Suprapubic skin (tissue), 3 donors: ENCODE measurements around the gene LRRC55.

ENCODE experiments used
- CTCF ChIP-seq, 2 donors: fragments of 200-600 bp in 1 of 2; fragments of 450-650 bp in 1 of 2; sonication (generic) in 1 of 2; IDR thresholded peaks; one replicate each; pipeline ENCODE4 v1.5.1; 2016 to 2019; ENCODE audit warnings: antibody characterized with exemption in 2 of 2, mild to moderate bottlenecking in 1 of 2, moderate library complexity in 1 of 2
- POLR2A ChIP-seq, 2 donors: fragments of 450-650 bp; IDR thresholded peaks; one replicate each; pipeline ENCODE4 v1.6.1; 2017; ENCODE audit warnings: antibody characterized with exemption in 2 of 2, mild to moderate bottlenecking in 2 of 2, moderate library complexity in 2 of 2

DNA sequence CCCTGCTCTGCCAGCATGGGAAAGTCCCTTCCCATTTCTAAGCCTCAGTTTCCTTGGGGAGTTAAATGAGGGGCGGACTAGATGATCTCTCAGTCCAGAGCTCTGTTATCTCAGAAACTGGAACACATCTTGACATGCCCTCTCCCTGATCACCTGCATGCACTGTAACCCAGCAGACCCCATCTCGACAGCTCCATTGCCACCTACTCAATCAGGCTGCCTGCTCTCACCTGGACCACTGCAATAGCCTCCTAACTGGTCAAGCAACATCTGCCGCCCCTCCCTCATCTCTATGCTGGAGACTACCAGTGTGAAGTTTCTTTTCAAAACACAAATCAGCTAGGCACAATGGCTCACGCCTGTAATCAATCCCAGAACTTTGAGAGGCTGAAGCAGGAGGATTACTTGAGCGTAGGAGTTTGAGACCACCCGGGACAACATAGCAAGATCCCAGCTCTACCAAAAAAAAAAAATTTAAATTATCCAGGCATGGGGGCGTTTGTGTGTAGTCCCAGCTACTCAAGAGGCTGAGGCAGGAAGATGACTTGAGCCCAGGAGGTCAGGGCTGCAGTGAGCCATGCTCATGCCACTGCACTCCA, 22.2 kb downstream of the LRRC55 start:
- no peak for TF ChIP-seq POLR2A (IDR thresholded peaks at IDR 0.05)
- TF ChIP-seq CTCF (IDR thresholded peaks at IDR 0.05): no peak
